GM19351 (cell line): ENCODE data around the gene TSEN2.
"Not testable (repeated sequence)": the region's sequence is repeated elsewhere in the genome, so short reads cannot be mapped to it uniquely, and the experiment has no call there.

Experiments
- ATAC-seq: cut with Tn5 transposase; IDR thresholded peaks from one replicate; pipeline ENCODE4 v1.9.1; 2021; ENCODE audit warnings: mild to moderate bottlenecking, moderate library complexity; ENCODE audit not compliant: unreplicated experiment

The TSEN2 gene

DNA sequence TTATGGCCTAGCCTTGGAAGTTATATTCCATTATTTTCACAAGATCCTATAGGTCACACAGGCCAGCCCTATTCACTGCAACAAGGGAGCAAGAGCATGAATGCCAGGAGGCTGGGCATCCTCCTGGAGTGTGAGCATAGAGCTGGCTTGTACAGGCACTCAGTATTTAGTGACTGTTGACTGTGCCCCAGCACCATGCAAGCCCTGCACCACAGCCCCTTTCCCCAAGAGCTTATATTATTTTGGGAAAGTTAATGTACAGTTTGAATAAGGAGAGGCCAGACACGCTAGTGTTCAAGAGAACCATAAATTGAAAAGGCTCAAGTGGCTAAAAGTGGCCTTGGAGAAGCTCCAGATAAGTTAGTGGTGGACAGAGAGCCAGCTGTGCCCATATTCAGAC lies 32.3 kb upstream of the TSEN2 start:
- ATAC-seq = no peak

DNA sequence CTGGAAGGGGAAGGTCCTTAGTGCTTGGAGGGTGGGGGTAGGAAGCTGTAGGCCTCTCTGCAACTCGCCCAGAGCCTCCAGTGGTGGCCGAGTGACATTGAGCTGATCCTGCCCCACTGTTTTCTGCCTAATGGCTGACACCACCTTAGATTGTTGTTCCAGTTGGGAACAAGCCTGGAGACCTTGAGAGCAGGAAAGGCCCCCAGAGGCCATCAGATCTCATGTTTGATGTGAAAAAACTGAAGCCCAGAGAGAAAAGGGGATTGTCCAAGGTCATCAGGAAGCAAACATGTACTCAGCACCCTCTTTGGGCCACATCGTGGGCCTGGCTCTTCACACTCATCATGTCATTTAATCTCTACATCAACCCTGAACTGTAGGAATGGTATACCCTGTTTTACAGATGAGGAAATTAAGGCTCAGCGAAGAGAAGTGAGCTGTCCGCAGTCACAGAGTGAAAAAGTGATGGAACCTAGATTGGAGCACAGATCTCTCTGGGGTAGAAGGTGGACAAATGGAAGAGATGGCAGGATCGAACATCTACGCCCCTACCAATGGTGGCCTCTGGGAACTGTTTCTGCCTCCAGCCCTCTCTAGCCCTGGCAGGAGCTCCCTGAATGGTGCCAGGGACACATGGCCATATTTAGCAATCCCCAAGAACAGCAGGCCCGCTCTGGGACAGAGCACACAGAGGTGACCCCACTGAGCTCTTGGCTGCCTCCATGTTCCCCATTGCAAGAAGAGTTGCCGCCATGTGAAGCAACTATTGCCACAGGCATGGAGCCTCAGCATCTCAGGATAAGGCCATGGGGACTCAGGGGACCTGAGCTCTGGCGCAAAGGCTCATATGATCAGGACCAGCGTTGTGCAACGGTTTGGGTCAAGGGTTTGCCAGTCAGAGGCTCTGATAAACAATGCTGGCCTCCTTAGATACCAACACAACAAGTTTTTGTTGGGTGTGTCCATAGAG lies 31.6 kb upstream of the TSEN2 start:
- no peak for ATAC-seq

DNA sequence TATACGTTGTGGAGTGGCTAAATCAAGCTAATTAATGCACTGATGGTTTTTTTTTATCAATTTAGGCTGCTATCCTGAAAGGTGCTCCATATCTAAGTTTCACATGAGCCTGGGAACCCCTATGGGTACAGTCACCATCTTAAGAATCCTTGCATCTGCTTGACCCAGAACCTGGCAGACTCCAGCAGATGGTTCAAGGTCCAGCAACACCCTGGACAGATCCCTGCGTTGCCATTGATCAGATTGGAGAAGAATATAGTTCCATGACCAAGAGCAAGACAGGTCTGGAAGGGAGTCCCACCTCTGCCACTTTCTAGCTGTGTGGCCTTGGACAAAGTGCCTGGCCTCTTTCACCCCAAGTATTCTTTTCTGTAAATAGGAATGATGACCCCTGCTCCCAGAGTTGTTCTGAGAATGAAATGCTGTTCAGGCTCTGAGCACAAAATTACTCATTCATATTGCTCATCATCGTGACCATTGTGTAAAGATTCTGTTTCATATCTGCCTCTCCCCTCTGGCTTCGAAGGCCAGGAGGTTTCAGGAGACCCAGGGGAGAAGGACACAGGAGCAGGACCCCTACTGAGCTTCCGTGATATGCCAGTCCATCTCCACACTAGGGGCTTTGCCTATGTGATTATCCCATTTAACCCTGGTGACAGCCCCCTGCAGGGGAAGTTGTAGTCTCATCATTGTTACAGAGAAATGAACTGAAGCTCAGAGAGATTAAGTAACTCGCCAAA lies 30.0 kb upstream of the TSEN2 start:
- no peak for ATAC-seq

DNA sequence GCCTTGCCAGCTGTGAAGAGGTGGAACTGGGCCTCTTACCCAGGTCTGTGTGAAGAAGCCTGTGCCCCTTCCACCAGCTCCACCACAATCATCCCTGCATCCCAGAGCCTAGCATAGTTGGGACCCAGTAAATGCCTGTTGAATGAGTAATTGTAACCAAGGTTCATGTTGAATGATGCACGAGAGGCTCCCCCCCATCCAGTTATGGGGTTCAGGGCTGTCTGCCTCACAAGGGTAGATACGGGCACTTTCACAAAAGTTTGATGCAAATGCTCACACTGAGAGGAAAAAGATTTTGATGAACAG lies 29.5 kb upstream of the TSEN2 start:
- no peak for ATAC-seq

DNA sequence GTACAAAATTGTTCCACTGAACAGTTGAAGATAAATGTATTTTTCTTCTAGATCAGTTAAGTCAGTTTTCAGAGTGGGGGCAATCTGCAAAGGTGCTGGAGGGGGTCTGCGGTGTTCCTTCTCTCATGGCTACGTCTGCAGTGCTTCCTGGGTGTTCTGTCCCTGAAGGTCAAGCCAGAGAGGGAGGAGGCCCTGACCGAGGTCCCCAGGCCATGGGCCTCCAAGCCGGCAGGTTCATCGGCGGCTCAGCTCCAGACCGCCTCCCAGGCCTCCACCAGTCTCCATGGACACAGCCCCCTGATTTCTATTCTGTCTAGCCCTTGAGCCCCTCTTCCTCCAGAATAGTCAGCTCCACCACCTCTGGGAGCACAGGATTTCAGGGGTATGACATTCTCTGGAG lies 28.5 kb upstream of the TSEN2 start:
- ATAC-seq = no peak

DNA sequence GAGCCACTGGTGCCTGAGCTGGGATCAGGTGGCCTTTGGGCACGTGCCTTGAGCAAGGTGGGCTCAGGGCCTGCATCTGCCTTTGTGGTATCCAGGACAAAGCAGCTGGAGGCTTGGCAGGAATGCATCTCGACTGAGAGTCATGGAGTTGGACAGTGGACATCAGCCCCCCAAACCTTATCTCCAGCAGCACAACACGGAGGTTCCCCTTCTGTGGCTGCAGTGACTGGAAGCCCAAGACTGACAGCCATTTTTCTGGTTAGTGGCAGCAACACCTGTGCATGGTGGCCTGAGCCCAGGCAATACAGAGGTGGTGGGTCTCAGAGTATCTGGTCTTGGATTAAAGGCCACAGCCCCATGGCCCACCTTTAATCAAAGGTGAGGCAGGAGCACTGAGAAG lies 27.8 kb upstream of the TSEN2 start:
- ATAC-seq = no peak

DNA sequence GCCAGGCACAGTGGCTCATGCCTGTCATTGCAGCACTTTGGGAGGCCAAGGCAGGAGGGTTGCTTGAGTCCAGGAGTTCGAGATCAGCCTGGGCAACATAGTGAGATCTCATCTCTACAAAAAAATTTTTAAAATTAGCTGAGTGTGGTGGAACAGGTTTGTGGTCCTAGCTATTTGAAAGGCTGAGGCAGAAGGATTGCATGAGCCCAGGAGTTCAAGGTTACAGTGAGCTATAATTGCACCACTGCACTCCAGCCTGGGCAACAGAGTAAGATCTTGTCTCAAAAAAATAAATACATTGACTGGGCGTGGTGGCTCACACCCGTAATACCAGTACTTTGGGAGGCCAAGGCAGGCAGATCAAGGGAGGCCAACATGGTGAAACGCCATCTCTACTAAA lies 26.9 kb upstream of the TSEN2 start:
- ATAC-seq = not testable (repeated sequence)

DNA sequence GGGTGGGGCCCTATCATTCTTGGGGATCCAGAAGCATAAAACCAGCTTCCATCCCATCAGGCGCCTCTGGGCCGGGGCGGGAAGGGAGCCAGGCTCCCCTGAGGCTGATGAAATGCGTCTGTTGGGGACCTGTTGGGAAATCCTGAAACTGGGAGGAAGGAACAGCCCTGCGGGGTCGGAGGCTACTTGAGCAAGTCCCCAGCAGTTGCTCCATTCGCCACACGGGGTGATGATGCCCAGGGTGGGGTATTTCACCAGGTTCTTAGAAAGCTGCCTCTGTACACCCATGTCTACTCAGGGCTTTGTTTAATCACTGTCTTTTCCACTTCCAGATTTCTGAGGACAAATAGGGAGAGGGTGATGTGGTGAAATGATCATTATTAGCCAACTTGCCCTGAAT lies 25.4 kb upstream of the TSEN2 start:
- ATAC-seq = no peak

DNA sequence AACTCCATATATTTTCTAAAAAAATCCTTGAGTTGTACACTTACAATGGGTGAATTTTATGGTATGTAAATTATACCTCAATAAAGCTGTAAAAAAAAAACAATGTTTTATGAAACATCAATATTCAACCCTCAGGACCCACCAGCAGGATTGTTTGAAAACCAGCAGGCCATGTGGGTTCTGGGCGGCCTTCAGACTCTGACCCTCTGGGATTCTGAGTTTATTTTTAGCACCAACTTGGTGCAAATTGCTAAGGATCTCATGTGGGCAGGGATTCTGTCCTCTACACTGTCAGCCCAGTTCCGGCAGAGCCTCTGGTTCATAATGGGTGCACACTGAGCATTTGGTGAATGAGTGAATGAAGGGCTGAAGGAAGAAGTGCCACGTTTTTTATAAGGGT lies 24.2 kb upstream of the TSEN2 start:
- ATAC-seq = no peak

DNA sequence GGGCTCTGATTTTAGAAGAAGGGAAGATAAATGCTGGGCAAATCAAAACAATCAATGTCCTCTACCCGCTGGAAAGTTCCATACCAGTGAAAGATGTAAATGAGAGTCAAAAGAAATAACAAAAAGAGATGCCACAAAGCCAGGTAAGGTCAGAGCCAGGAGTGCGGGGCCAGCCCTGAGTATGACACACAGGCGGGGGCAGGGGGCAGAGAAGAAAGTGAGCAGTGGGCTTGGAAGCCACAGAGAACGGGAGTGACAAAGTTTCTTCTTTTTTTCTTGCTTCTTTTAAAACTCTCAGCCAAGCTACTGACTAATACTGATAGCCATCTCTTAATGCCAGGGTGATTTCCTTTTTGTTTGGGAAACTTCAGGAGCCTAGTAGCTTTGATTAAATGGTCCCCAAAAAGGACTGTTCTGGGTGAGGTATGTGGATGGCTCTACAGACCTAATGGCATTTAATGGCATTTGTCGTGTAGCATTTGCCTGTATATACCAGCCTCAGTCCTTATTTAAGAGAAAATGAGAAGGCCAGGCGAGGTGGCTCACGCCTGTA lies 23.1 kb upstream of the TSEN2 start:
- ATAC-seq = no peak

DNA sequence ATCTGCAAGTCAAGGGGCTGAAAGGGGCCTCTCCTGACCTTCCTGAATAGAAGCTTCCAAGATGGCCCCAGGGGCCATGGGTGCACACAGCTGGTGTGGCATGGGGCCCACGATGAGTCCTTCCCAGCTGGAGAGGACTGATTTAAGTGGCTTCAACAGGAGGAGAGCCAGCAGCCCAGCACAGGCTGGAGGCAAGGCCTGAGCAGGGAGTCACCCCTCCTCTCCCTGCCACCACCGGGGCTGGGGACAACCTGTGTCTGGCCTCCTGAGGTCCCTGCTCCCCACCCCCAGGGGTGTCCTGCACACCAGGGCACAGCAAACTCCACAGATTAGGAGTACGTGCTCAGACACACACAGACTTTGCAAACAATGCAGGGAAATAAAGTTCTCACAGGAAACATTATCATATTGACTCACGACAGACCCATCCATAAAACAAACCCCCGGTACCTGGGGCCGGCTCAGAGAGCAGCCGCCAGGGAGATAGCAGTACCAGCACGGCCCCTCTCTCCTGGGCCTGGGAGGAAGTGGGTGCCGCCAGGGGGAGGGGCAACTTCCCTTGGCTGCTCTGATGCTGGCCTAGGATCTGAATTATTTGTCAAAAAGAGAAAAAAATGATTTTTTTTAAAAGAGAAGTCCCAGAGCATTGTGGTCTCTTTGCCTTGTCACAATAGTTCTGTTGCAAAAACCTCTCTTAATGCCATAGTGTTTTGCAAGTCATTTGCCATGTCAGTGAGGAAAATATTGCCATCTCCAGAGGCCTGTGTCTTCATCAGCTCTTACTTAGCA lies 21.9 kb upstream of the TSEN2 start:
- ATAC-seq = no peak

DNA sequence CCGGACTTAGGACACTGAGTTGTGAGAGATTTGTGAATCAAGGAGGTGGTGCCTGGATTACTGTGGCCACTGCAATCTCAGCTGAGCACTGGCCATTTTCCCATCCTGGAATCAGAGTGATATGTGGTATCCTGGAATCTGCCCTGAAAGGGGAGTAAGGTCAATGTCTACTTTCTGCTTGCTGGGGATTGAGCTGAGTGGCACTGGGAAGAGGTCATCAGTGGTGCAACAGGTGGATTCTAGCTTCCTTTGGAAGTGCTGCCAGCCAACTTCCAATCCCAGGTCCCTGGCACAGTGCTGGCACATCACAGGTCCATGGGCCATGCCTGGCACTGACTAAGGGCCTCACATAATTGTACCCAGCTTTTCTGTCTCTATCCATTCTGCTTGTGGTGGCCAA lies 20.6 kb upstream of the TSEN2 start:
- no peak for ATAC-seq

DNA sequence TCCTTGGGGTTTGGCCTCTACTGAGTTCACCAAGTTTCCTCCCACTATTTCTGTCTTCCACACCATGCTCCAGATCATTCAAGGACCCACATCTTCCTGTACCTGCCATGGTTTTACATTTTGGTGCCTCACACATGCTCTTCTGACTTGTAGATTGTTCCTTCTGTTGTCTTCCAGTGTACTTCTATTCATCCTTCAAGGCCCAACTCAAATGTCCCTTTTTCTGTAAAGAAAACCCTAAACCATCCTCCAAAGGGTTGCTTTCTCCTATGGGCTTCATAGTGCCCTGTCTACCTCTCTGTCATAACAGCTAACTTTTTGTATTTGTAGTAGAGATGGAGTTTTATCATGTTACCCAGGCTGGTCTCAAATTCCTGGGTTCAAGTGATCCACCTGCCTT lies 20.1 kb upstream of the TSEN2 start:
- no peak for ATAC-seq

DNA sequence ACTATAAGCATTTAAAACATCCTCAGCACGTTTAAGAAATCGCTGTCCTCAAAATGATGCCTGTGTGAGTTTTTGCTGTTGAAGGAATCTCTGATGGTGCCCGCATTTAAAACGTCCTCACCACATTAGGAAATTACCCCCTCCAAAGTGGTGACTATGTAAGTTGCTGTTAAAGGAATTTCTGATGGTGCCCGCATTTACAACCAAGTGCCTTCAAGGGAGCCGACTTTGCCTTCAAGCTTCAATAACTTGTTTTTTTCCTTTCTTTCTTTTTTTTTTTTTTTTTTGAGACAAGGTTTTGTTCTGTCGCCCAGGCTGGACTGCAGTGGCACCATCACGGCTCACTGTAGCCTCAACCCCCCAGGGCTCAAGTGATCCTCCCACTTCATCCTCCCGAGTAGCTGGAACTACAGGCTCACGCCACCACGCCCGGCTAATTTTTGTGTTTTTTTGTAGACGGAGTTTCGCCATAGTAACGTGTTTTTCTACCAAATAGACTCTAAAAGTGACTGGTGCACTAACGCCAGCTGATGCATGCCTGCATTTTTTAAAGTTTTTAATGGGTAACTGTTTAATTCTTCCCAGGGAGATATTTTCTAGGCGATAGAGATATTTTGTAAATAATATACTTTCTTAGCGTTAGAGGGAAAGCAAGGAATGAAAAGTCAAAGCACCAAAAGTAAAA lies 19.0 kb upstream of the TSEN2 start:
- ATAC-seq = no peak

DNA sequence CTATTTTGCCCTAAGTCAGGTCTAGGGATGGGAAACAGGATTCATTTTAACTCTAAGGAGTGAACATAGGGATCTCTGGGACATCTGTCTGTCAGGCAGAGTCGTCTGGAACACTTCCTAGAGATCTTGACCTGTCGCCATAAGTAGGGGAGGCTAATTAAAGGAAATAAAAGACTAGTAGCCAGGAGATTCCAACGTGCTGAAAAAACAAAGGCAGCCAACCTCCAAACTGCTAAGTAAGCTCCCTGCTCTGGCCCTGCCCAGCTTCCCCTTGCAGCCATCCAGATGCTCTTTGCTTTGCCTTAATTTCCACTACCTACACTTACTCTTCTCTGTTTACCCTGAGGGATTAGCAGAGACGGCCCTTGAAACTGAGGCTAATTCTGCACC lies 18.4 kb upstream of the TSEN2 start:
- no peak for ATAC-seq

DNA sequence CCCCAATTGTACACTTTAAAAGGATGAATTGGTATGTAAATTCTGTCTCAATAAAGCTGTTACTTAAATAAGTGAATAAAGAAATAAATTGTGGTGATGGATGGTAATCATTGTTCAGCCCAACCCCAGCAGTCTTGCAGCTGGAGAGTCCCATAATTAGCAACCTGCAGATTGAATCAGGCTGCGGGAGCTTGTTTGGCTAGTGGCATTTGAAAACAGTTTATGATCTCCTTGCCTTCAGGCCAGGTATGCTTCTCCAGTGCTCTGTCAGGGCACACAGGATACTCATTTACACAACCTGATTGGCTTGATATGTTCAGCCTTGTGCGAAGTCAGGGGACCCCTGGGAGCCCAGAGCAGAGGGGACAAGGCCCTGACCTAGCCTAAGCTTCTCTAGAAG lies 16.5 kb upstream of the TSEN2 start:
- ATAC-seq = no peak

DNA sequence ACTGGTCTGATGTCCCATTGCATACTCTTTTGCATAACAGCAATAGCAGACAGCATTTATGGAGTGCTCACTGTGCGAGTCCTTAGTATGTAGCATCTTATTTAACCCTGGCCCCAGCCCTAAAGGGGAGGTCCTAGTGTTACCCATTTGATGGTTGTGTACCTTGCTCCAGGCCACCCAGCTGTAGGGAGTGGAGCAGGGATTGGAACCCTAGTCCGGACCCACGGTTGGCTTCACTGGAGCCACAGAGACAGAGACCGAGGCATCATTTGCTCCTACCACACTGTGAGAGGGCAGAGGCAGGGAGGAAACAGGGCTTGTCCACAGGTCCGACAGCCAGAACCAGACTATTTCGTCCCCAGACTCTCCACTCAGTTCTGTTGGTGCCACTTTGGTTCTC lies 16.0 kb upstream of the TSEN2 start:
- ATAC-seq = no peak

DNA sequence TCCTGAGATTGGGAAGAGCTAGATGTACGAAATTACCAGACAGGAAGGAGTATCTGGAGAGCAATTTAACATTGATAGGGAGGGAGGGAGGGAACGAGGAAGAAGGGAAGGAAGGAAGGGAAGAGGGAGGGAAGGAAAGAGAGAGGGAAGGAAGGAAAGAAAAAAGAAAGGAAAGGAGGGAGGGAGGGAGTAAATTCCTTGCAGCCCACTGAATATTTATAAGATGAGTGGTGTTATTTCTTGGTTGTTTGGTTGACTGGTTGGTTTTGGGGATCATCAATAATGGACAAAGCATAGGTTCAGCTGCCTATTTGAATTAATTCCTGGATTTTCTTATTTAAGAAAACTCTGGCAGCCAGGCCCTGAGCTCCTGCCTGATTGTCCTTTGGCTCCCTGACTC lies 15.5 kb upstream of the TSEN2 start:
- no peak for ATAC-seq

DNA sequence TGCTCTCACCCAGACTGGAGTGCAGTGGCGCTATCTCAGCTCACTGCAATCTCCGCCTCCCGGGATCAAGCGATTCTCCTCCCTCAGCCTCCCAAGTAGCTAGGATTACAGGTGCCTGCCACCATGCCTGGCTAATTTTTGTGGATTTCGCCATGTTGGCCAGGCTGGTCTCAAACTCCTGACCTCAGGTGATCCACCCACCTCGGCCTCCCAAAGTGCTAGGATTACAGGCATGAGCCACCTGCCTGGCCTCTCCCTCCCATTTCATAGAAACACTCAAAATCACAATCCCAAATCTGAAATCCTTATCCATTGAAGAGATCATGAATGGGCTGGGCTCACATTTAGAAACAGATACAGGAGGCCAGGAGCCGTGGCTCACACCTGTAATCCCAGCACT lies 15.1 kb upstream of the TSEN2 start:
- not testable (repeated sequence) for ATAC-seq

DNA sequence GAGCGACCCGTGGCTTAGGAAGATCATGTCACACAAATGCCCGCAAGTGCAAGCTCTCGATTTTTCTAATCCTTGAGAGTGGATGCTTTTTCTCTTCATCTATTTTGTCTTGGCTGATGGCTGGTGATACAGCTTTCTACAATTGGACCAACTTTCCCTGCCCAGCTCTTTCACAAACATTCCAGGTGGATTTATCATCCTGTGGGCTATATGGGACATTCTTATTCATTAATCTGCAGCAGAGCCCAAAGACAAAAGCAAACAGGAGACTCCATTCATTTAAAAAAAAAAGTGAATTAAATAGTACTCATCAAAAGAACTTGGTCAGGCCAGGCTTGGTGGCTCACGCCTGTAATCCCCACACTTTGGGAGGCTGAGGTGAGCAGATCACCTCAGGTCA lies 14.2 kb upstream of the TSEN2 start:
- no peak for ATAC-seq

DNA sequence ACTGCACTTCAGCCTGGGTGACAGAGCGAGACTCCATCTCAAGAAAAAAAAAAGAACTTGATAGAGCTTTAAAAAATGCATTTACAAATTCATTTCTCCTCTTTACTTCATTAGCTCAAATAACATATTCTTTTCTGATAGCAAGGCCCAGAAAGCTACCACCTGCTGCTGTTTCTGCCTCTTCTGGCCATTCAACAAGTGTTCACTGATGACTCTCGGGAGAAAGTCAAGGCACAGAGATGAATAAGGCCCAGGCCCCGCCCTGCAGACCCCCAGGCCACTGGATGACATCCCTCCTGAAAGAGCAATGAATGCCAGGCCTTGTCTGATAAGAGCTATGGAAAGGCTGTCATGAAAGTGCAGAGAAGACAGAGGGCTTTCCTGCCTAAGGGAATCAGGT lies 13.6 kb upstream of the TSEN2 start:
- ATAC-seq = no peak
